ENCODE data around the gene PARD3B. TPM values are rescaled to one million over a fixed set of nuclear protein-coding genes. Genes with fewer than 3 reads are reported as not detected.

Gene PARD3B
- total and polyA plus RNA-seq, 2 of the 8 experiments (the other 6 are each of a cell fraction or from before 2014, with no cell fraction given) = 1.2 to 5.7 TPM

GRCh38 chr2:205139822-205140463 is 594.7 kb downstream of the PARD3B start (continued):
- TF ChIP-seq CHD7 (IDR thresholded peaks at IDR 0.05; ENCODE audit: insufficient replicate concordance, low read length) (peak; percentile 48), TBP (IDR thresholded peaks at IDR 0.05; ENCODE audit: low read depth, low read length) (peak; percentile 39; the same call in 1 of the 2 replicates), BRCA1 (IDR thresholded peaks at IDR 0.05; ENCODE audit: low read depth, low read length) (no peak), ASH2L (IDR thresholded peaks at IDR 0.05; ENCODE audit: low read length) (peak; percentile 32)

Data from H1 (cell line).